ENCODE results near the gene TLCD3B. TPM values are rescaled to one million over a fixed set of nuclear protein-coding genes. Genes with fewer than 3 reads are reported as not detected.

The TLCD3B gene
- total and polyA plus RNA-seq, 9 of the 15 experiments (the other 6 are each of a cell fraction or from before 2014, with no cell fraction given) = 0.10 to 0.52 (median 0.23) TPM; not detected in 4

DNA sequence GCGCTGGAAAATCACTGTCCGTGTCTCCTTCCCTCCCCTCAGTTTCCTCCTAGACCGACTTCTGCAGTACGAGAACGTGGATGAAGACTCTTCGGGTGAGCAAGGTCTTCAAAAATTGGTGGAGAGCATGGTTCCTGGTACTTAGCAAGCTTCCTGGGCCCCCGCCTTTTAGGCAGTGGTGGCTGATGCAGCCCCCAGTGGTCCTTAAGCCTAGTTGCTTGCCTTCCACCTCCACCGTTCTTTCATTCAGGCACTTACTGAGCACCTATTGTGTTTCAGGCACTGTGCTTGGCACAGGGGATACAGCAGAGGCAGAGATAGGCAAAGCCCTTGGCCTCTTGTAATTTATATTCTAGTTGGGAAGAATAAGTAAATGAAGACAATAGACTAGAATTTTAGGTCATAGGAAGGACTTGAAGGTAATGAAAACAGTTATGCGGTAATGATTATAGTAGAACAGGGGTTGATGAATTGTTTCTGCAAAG, 34.3 kb downstream of the TLCD3B start (continued):
- TF ChIP-seq, protein P1, sequence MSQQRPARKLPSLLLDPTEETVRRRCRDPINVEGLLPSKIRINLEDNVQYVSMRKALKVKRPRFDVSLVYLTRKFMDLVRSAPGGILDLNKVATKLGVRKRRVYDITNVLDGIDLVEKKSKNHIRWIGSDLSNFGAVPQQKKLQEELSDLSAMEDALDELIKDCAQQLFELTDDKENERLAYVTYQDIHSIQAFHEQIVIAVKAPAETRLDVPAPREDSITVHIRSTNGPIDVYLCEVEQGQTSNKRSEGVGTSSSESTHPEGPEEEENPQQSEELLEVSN (IDR thresholded peaks at IDR 0.05; ENCODE audit: borderline replicate concordance in 1 of 2, extremely low read depth in 1 of 2, insufficient read depth in 1 of 2, insufficient read length in 1 of 2, low read depth in 1 of 2, low read length in 1 of 2, poor library complexity in 1 of 2, severe bottlenecking in 1 of 2) = peak in 1 of 2 experiments; percentile 40
- no peak for TF ChIP-seq TAF7 (tag; IDR thresholded peaks at IDR 0.05)
- TF ChIP-seq KDM1A (IDR thresholded peaks at IDR 0.05) = 0 out of 4 replicates have a peak, but pooled peaks of 1 of the 2 experiments have one; percentile 6
- TF ChIP-seq CBX3 (IDR thresholded peaks at IDR 0.05; ENCODE audit: borderline replicate concordance in 1 of 2, low read length in 2 of 2) = no peak

GRCh38 chr16:29995911-29996765, 34.9 kb downstream of the TLCD3B start, which contains the start of gene INO80E:
INO80E (plus strand) TSS chr16:29996241; CDS start chr16:29996311, 70 bp downstream.
- Histone ChIP-seq H3K9ac (ENCODE audit: insufficient read depth in 1 of 2, low read depth in 2 of 2, low read length in 2 of 2) (peak within 1 kb of the TSS; percentile 97 to 100), H3K27ac (ENCODE audit: extremely low read depth, low read depth, low read length) (peak within 1 kb of the TSS; percentile 100), H3K9me1 (ENCODE audit: control insufficient read depth, insufficient read depth, low read length) (no peaks in the 10 kb centered on the region), H3K36me3 (ENCODE audit: control insufficient read depth, insufficient read depth, low read length) (peaks cover 45% of the 10 kb centered on the region), H3K27me3 (ENCODE audit: control insufficient read depth in 2 of 2, insufficient read depth in 2 of 2, low read length in 2 of 2) (no peaks in the 10 kb centered on the region), H2AFZ (ENCODE audit: low read depth, low read length) (peak within 1 kb of the TSS; percentile 98), H4K20me1 (replicated peaks; ENCODE audit: control insufficient read depth, insufficient read depth, low read length) (no peaks in the 10 kb centered on the region), H3K4me3 (peak within 1 kb of the TSS; percentile 80), H3K4me2 (ENCODE audit: insufficient read depth, low read length) (peak within 1 kb of the TSS; percentile 96), H3K9me3 (replicated peaks; ENCODE audit: control insufficient read depth, insufficient read depth, low read depth, low read length) (no peaks in the 10 kb centered on the region), H3K4me1 (replicated peaks in 1 of 2; ENCODE audit: control insufficient read depth in 2 of 2, insufficient read depth in 2 of 2, low read length in 2 of 2) (peaks cover 16 to 54% of the 10 kb centered on the region in 2 experiments; a peak in 4 of 5 replicates), H3K79me2 (ENCODE audit: control insufficient read depth, insufficient read depth, low read length) (peaks cover 15% of the 10 kb centered on the region)
- FAIRE-seq (peak; percentile 100), DNase-seq (ENCODE audit: extremely low read depth in 1 of 4, low spot score in 3 of 4) (peak; percentile 95 to 98 (median 97)), ATAC-seq (peak; percentile 97)
- in situ Hi-C loops (cut with MboI) = no loop called here
- intact Hi-C loops (cut with micrococcal nuclease) = loop anchor here (5.0 kb wide), 1 partner anchor 69 kb away; the partner anchor contains the start of gene KCTD13
- BruUV-seq (replicated peaks) = TSS peak; percentile 60
- ChIA-PET CTCF (ENCODE audit: low intra/inter-chr PET ratio) (no interaction called here), POLR2A (interaction anchor here (0.6 to 1.1 kb wide), 5 partner anchors 13 to 269 kb away, joined by 3 to 4 read pairs (median 3); partner anchors contain the start of gene ASPHD1)
- WGBS (ENCODE audit: insufficient coverage, low coverage, missing lambda C conversion rate) = under 1% methylated on average over 65 of the region's 65 CpGs
- no peak for TF ChIP-seq GTF2A2 (tag; IDR thresholded peaks at IDR 0.05)
- TF ChIP-seq ARID3B (CRISPR knock-in tag; IDR thresholded peaks at IDR 0.05; ENCODE audit: borderline replicate concordance) = no peak
- no peak for TF ChIP-seq NFE2L1 (tag; IDR thresholded peaks at IDR 0.05; ENCODE audit: borderline replicate concordance, low read depth)
- peak; percentile 75 to 81 for TF ChIP-seq SIX5 (IDR thresholded peaks at IDR 0.05; ENCODE audit: borderline replicate concordance in 1 of 2, insufficient read depth in 1 of 2, low read depth in 1 of 2, low read length in 2 of 2)
- peak; percentile 76 for TF ChIP-seq TAF1 (IDR thresholded peaks at IDR 0.05; ENCODE audit: control insufficient read depth, extremely low read depth, insufficient read depth, low read length, severe bottlenecking)
- peak; percentile 37; the same call in 1 of the 2 replicates for TF ChIP-seq NCOA6 (IDR thresholded peaks at IDR 0.05)
- no peak for TF ChIP-seq LARP7 (IDR thresholded peaks at IDR 0.05)
- no peak for TF ChIP-seq ZNF121 (CRISPR knock-in tag; conservative IDR thresholded peaks at IDR 0.05)
- no peak for TF ChIP-seq NFIX (CRISPR knock-in tag; IDR thresholded peaks at IDR 0.05; ENCODE audit: low read depth)
- peak; percentile 57 for TF ChIP-seq CCNT2 (IDR thresholded peaks at IDR 0.05; ENCODE audit: borderline replicate concordance, extremely low read depth, insufficient read length, low read depth, low read length)
- TF ChIP-seq KLF6 (CRISPR knock-in tag; IDR thresholded peaks at IDR 0.05; ENCODE audit: borderline replicate concordance) = peak; percentile 58; the same call in 1 of the 2 replicates

All from K562 (cell line).